D721Med (cell line): ENCODE data around the gene TTLL8.

Experiments
- DNase-seq: peaks from one replicate; pipeline ENCODE4 v3.0.0; 2011; ENCODE audit warnings: low spot score; ENCODE audit not compliant: insufficient read length
- FAIRE-seq: peaks from 2 replicates; lab custom pipeline; 2011; peaks lifted over from hg19 to GRCh38; lab: Jason Lieb, UNC
- TF ChIP-seq, protein P1 (sequence below): IDR thresholded peaks from 2 replicates; pipeline ENCODE4 v1.5.1; 2012; ENCODE audit warnings: mild to moderate bottlenecking, control low read depth; ENCODE audit not compliant: insufficient read depth; ENCODE audit errors: missing control alignments

TTLL8 gene

DNA sequence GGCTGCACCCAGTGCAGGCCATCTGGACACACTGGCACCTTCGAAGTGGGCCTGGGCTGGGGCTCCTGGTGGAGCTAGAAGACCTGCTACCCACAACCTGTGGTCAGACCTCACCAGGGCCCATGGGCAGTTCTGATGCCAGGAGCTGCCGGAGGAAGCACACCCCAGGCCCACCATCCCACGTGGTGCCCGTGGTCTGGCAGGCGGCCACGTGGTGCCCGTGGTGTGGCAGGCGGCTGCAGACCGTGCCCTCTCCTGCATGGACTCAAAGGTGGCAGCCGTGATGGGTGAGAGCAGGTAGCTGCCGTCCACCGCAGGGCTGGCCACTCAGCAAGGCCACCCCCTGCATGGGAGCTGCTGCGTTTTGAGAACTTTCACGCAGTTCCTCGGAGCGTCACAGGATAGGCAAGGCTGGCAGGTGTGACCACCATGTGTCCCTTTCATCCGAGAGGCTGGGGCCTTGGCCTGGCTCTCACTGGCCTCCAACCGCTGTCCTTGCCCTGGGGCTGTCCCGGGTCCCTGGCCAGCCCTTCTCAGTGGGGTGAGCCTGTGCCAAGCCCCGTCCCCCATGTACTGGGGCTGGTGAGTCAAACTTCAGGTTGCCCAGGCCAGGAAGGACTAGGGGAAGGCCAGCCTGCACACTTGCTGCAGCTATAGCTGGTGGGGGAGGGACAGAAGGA, 41.6 kb downstream of the TTLL8 start:
- TF ChIP-seq, protein P1, sequence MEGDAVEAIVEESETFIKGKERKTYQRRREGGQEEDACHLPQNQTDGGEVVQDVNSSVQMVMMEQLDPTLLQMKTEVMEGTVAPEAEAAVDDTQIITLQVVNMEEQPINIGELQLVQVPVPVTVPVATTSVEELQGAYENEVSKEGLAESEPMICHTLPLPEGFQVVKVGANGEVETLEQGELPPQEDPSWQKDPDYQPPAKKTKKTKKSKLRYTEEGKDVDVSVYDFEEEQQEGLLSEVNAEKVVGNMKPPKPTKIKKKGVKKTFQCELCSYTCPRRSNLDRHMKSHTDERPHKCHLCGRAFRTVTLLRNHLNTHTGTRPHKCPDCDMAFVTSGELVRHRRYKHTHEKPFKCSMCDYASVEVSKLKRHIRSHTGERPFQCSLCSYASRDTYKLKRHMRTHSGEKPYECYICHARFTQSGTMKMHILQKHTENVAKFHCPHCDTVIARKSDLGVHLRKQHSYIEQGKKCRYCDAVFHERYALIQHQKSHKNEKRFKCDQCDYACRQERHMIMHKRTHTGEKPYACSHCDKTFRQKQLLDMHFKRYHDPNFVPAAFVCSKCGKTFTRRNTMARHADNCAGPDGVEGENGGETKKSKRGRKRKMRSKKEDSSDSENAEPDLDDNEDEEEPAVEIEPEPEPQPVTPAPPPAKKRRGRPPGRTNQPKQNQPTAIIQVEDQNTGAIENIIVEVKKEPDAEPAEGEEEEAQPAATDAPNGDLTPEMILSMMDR = no peak
- DNase-seq (no peak), FAIRE-seq (no peak)

DNA sequence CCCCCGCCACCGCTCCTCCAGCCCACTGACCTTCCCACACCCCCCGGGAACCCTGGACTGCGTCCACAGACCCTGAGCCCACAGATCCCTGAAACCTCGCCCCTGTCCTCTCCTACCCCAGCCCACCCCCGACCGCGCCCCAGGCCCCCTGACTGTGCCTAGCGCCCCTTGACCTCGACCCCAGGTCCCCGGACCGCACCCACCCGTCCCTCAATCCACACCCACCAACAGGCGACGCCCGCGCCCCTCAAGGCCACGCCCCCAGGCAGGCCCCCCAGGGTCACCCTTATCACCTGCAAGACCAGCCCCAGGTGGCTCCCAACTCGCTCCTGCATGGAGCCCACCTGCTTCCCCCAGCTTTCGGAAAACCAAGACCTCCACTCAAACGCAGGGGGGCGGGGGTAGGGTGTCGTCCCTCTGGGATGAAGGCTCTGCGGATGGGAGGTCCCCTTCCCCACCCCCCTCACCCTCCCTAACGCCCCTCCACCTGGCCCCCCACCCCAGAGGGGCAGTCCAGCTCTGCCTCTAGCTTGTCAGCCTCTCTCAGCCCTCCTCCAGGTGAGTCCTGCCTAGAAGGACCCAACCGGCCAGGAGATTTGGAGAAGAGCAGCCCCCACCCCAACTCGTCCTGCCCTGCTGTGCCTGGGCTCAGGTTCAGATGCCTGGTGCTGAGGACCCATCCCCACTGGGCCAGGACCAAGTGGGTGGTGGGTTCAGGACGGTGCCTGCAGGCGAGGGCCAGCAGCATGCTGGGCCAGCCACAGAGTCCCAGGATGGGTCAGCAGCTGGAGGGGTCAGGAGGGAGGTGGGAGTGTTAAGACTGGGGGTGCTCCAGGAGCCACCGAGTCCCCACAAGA, 42.4 kb downstream of the TTLL8 start:
- no peak for FAIRE-seq
- DNase-seq = no peak
- TF ChIP-seq, protein P1 = no peak

DNA sequence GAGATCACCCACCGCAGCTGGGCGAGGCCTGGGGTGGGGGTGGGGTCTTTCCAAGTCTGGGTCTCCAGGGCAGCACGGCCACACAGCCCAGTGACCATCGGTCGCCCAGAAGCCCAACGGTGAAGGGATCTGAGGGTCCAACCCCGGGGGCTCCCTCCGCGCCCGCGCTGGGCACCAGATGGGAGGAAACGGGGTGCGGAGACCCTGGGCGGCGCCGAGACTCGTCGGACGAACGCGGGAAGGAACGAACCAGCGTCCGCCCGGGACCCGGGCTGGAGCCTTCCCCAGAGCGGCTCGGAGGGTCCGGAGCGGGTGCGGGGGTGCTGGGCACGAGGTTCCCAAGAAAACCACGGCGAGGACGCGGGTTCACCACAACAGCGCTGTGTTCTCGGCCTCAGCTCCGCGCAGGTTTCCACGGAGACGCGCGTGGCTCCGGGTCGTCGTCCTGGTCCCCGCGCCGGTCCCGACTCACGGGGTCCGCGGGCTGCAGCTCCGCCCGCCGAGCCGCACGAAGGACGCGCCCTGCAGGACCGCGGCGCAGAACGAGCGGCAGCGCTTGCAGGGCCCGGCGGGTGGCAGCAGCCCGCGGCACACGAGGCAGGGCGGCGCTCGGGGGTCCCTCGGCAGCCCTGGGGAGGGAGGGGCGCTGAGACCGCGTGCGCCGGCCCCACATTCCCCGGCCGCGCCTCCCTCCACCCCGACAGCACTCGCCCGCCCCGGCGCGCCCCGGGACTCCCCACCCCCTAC, 43.3 kb downstream of the TTLL8 start:
- TF ChIP-seq, protein P1 = no peak
- DNase-seq (no peak), FAIRE-seq (no peak)

DNA sequence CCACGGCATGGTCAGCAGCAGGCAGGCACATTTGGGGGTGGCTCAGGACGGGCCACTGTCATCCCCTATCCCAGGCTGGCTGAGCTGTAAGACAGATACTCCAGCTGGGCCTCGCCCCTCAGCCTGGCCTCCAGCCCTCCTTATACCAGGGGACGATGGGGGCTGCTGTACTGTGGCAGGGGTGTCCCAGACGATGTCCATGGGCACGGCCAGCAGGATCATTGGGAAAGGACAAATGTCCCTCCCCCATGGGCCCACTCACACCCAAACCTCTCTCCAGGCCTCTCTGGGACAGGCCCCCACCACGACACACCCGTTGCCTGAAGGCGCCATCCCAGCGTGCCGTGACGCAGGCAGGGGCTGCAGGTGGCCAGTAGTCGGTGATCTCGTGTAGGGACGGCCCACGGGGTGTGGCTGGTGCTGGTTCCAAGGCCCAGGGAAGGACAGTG, 44.0 kb downstream of the TTLL8 start:
- DNase-seq (no peak), FAIRE-seq (no peak)
- TF ChIP-seq, protein P1 = no peak

DNA sequence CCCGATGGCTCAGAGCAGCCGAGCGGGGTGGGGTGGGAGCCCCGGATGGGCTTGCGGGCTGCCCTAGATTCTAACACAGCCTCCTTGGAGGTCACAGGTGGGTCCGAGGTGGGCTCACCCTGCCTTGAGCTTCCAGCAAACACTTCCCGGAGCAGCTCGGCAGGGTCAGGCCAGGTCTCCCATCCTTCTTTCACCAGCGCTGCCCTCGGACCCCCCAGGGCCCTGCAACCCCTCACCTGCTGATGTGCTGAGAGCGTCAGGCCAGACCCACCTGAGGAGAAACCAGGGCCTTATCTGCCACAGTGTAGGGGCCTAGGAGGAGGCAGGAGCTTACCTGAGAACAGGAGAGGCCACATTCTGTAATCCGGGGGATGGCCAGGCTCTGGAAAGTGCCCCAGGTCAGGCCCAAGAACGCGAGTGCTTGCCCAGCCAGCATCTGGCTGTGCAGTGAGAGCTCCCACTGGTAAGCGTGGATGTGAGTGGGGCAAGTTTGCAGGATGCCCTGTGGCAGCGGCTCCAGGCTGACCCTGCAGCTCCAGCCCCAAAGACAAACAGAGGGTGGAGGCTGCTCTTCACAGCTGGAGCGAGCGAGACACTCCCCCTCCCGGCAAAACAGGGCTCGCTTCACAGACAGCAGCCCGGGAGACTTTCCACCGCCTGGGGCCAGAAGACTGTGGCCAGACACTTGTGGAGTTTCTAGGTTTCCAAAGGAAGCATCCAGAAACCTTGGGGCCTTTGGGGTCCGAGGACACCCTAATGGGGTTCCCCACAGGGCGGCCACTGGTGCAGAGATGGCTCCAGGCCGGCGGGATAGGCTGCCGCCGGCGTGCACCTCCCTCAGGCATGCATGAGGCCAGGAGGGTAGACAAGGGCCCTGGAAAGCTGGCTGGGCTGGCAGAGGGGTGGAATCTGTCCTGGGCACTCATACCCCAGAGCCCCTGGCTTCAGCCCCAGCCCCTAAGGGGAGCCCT, 45.6 kb downstream of the TTLL8 start, which contains the start of gene IL17REL:
Gene IL17REL, minus strand, starts transcription at position 555 of the 971 bp plus-strand sequence. Its CDS starts 119 bp downstream, at position 436.
- TF ChIP-seq, protein P1 = no peak
- FAIRE-seq (no peak), DNase-seq (no peak)
